Epithelial cell of proximal tubule (primary cell): ENCODE data around the gene DCST2. TPM values are rescaled to one million over a fixed set of nuclear protein-coding genes. Genes with fewer than 3 reads are reported as not detected.
A peak's percentile ranks its signal among the peaks of the same experiment; 100 is the strongest.
"Not testable (repeated sequence)": the region's sequence is repeated elsewhere in the genome, so short reads cannot be mapped to it uniquely, and the experiment has no call there.

Experiments
- DNase-seq: peaks from one replicate; pipeline ENCODE4 v3.0.0-alpha.2; 2011; ENCODE audit warnings: low read depth
- H3K4me3 ChIP-seq: 2 replicates; pipeline ENCODE4 v1.5.1; 2011; ENCODE audit warnings: low read depth, mild to moderate bottlenecking, low read length
- total RNA-seq: library from RNA; depleted of rRNA; stranded (reverse); fragments of >200 nt; gene quantifications from 2 replicates; pipeline ENCODE4 v1.2.3, GENCODE V29; 2015
- TF ChIP-seq, protein P1 (sequence below): conservative IDR thresholded peaks from 2 replicates; pipeline ENCODE4 v1.5.1; 2012; ENCODE audit warnings: low read depth, mild to moderate bottlenecking, low read length

DCST2 gene
- total RNA-seq, 1 donor from 2014 or later = 0.12 TPM

GRCh38 chr1:154983776-154984466 is 49.7 kb downstream of the DCST2 start:
- TF ChIP-seq, protein P1, sequence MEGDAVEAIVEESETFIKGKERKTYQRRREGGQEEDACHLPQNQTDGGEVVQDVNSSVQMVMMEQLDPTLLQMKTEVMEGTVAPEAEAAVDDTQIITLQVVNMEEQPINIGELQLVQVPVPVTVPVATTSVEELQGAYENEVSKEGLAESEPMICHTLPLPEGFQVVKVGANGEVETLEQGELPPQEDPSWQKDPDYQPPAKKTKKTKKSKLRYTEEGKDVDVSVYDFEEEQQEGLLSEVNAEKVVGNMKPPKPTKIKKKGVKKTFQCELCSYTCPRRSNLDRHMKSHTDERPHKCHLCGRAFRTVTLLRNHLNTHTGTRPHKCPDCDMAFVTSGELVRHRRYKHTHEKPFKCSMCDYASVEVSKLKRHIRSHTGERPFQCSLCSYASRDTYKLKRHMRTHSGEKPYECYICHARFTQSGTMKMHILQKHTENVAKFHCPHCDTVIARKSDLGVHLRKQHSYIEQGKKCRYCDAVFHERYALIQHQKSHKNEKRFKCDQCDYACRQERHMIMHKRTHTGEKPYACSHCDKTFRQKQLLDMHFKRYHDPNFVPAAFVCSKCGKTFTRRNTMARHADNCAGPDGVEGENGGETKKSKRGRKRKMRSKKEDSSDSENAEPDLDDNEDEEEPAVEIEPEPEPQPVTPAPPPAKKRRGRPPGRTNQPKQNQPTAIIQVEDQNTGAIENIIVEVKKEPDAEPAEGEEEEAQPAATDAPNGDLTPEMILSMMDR = no peak
- peak overlapping the region; percentile 77 for H3K4me3 ChIP-seq
- no peak for DNase-seq

GRCh38 chr1:154982897-154983648 is 50.5 kb downstream of the DCST2 start, which contains the start of gene FLAD1:
FLAD1 (plus strand) TSS chr1:154983344; CDS start chr1:154983695, 351 bp downstream.
- TF ChIP-seq, protein P1 = no peak
- DNase-seq = peak; percentile 98
- H3K4me3 ChIP-seq = peak within 1 kb of the TSS; percentile 77

DNA sequence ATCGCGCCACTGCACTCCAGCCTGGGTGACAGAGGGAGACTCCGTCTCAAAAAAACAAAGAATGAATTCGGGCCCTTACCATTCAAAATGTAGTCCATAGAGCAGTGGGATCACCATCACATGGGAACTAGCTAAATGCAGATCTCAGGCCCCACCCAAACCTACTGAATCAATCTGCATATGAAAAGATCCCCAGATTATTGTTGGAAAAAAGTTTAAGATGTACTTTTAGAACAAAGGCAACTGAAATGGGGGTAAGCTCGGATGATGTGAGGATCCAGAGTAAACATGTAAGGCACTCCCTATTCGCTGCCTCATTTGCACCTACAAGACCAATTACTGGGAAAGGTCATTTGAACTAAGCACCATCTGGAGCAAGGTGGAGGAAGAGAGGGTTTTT is 51.2 kb downstream of the DCST2 start:
- no peak for DNase-seq
- TF ChIP-seq, protein P1 = no peak
- peak overlapping the region; percentile 77 for H3K4me3 ChIP-seq

GRCh38 chr1:154978360-154978759 is 55.2 kb downstream of the DCST2 start:
- H3K4me3 ChIP-seq = no peak overlapping the region
- no peak for DNase-seq
- TF ChIP-seq, protein P1 = no peak

DNA sequence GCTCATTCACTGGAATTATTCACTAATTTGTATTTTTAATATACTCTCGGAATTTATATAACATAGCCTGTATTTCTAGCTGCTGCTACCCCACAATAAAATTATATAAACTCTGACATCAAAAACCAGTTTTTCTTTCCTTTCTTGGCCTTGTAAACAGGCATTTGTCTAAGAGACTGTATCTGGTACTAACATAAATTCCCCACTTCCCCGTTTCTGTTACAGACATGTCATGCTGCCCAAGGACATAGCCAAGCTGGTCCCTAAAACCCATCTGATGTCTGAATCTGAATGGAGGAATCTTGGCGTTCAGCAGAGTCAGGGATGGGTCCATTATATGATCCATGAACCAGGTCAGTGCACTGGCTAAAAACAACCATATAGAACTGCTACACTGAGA is 55.8 kb downstream of the DCST2 start:
- not testable (repeated sequence) for DNase-seq, H3K4me3 ChIP-seq

DNA sequence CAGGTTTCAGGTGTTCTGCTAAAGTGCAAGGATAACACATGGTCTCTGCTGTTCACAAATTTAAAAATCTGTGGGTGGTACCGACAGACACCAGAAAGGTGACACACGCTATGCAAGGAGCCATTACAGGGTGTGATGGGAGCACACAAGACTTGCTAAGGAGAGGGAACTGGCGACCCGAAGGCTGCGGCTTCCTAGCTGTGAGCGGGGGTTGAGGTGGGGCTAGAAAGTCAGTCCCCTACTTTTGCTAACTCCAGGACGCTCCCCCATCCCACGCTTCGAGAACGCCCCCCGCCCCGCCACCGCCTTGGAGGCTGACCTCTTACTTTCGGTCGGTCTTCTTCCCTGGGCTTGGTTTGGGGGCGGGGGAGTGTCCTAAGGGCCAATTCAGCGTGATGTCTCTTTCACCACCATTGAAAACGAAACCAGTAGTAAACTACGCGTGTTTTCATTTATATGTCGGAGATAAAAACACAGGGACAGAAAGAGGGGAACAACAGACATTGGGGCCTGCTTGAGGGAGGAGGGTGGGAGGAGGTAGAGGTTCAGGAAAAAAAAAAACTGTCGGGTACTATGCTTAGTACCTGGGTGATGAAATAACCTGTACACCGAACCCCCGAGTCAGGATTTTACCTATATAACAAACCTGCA is 58.0 kb downstream of the DCST2 start:
- DNase-seq = no peak
- H3K4me3 ChIP-seq = peak overlapping the region; percentile 80
- TF ChIP-seq, protein P1 = no peak

DNA sequence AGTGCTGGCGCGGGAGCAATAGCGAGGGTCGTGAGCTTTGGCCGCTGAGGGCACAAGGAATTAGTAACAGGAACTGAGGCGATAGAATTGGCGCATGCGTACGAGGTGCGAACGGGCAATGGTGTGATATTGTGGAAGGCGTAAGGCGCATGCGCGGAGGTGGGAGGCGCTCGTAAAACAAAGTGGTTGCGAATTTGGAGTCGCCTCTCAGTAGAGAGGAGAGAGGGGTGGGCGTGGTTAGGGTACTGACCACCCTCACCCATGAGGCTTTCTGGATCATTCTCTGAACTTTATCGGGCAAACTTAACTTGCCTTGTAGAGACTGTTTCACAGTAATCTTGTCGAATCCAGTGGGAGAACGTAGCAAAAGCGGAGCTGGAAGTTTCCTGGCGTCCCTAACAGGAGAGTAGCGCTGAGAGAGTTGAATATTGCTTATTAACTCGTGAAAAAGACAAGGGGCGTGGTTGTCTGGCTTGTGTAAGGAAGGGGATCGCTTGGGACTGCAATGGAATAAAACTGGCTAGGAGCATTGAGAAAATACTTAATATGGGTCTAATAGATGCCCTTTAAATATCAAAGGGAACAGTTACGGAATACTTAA is 58.7 kb downstream of the DCST2 start:
- TF ChIP-seq, protein P1 = no peak
- peak overlapping the region; percentile 80 for H3K4me3 ChIP-seq
- DNase-seq = peak; percentile 71
